Hepatocyte (in vitro differentiated cells): ENCODE data around the gene RPL35A. TPM values are rescaled to one million over a fixed set of nuclear protein-coding genes. Genes with fewer than 3 reads are reported as not detected.
"Not testable (repeated sequence)": the region's sequence is repeated elsewhere in the genome, so short reads cannot be mapped to it uniquely, and the experiment has no call there.

ENCODE experiments used
- DNase-seq: peaks from one replicate; pipeline ENCODE4 v3.0.0-alpha.2; 2016; ENCODE audit warnings: low spot score
- H2AFZ ChIP-seq: fragments of 200-600 bp; sonication (generic); 2 replicates; pipeline ENCODE4 v1.6.0; 2016; ENCODE audit warnings: antibody characterized with exemption, mild to moderate bottlenecking
- H3K27ac ChIP-seq: fragments of 200-600 bp; sonication (generic); 2 replicates; pipeline ENCODE4 v1.5.1; 2016; ENCODE audit warnings: mild to moderate bottlenecking
- H3K27me3 ChIP-seq: fragments of 200-600 bp; sonication (generic); 2 replicates; pipeline ENCODE4 v1.6.1; 2016
- H3K36me3 ChIP-seq: fragments of 200-600 bp; sonication (generic); replicated peaks from 2 replicates; pipeline ENCODE4 v1.5.1; 2016; ENCODE audit warnings: low read depth; ENCODE audit not compliant: insufficient read depth
- H3K4me1 ChIP-seq: fragments of 200-600 bp; sonication (generic); 2 replicates; pipeline ENCODE4 v1.5.1; 2016; ENCODE audit warnings: mild to moderate bottlenecking, moderate library complexity; ENCODE audit not compliant: insufficient read depth
- H3K4me2 ChIP-seq: fragments of 200-600 bp; sonication (generic); 2 replicates; pipeline ENCODE4 v1.6.0; 2016
- H3K4me3 ChIP-seq: fragments of 200-600 bp; sonication (generic); 2 replicates; pipeline ENCODE4 v1.5.1; 2016; ENCODE audit warnings: mild to moderate bottlenecking
- H3K79me2 ChIP-seq: fragments of 200-600 bp; sonication (generic); 2 replicates; pipeline ENCODE4 v1.6.0; 2017; ENCODE audit warnings: mild to moderate bottlenecking
- H3K9me2 ChIP-seq: fragments of 200-600 bp; sonication (generic); replicated peaks from 2 replicates; pipeline ENCODE4 v1.6.0; 2017; ENCODE audit warnings: mild to moderate bottlenecking; ENCODE audit not compliant: insufficient read depth
- H3K9me3 ChIP-seq: fragments of 200-600 bp; sonication (generic); 2 replicates; pipeline ENCODE4 v1.5.1; 2016; ENCODE audit warnings: low read depth, mild to moderate bottlenecking
- H4K20me1 ChIP-seq: fragments of 200-600 bp; sonication (generic); 2 replicates; pipeline ENCODE4 v1.6.0; 2016; ENCODE audit warnings: mild to moderate bottlenecking; ENCODE audit not compliant: insufficient read depth, poor library complexity, severe bottlenecking
- EZH2 ChIP-seq: fragments of 200-600 bp; sonication (generic); IDR thresholded peaks from 2 replicates; pipeline ENCODE4 v1.6.1; 2016; ENCODE audit warnings: antibody characterized with exemption, mild to moderate bottlenecking, borderline replicate concordance
- EZH2phosphoT487 ChIP-seq: fragments of 200-600 bp; sonication (generic); IDR thresholded peaks from one replicate; pipeline ENCODE4 v1.6.1; 2018; ENCODE audit warnings: antibody characterized with exemption, mild to moderate bottlenecking, low read depth, moderate library complexity; ENCODE audit not compliant: unreplicated experiment, severe bottlenecking
- WGBS: methylation state at CpG from one replicate; pipeline ENCODE4 v1.1.6; 2016; ENCODE audit warnings: low lambda C conversion rate; ENCODE audit errors: missing lambda C conversion rate; 5-methylcytosine and 5-hydroxymethylcytosine counted together
- polyA plus RNA-seq: library from polyadenylated mRNA; unstranded; fragments of >200 nt; fragmentation: Nextera tagmentation; extraction: Ambion mirVana; gene quantifications from 2 replicates; pipeline ENCODE4 v1.2.1, GENCODE V29; 2016
- total RNA-seq: library from RNA; depleted of rRNA; stranded (reverse); fragments of >200 nt; gene quantifications from 2 replicates; pipeline ENCODE4 v1.2.3, GENCODE V29; 2014
- TF ChIP-seq, protein P1 (sequence below): fragments of 200-600 bp; sonication (generic); IDR thresholded peaks from 2 replicates; pipeline ENCODE4 v1.5.1; 2016; ENCODE audit warnings: antibody characterized with exemption, mild to moderate bottlenecking; ENCODE audit not compliant: poor library complexity

The RPL35A gene
- total and polyA plus RNA-seq, 2 experiments from 2014 or later, result 715 to 743 TPM

GRCh38 chr3:197963019-197963637, 13.1 kb downstream of the RPL35A start:
- Histone ChIP-seq H3K4me1 (peaks cover 5% of the 10 kb centered on the region), H2AFZ (no peak overlapping the region), H4K20me1 (no peaks in the 10 kb centered on the region), H3K27me3 (no peaks in the 10 kb centered on the region), H3K4me2 (no peak overlapping the region), H3K79me2 (no peaks in the 10 kb centered on the region), H3K36me3 (no peaks in the 10 kb centered on the region), H3K9me2 (no peaks in the 10 kb centered on the region), H3K9me3 (no peaks in the 10 kb centered on the region), H3K27ac (no peak overlapping the region), H3K4me3 (no peak overlapping the region)
- WGBS, result 96% methylated on average over 5 of the region's 5 CpGs
- TF ChIP-seq EZH2phosphoT487, result no peak
- DNase-seq, result no peak

- H3K36me3 ChIP-seq, H3K27ac ChIP-seq: not testable (repeated sequence)
- WGBS, result 87% methylated on average over 8 of the region's 8 CpGs
Observed at GRCh38 chr3:197967337-197967989, 17.5 kb downstream of the RPL35A start.

DNA sequence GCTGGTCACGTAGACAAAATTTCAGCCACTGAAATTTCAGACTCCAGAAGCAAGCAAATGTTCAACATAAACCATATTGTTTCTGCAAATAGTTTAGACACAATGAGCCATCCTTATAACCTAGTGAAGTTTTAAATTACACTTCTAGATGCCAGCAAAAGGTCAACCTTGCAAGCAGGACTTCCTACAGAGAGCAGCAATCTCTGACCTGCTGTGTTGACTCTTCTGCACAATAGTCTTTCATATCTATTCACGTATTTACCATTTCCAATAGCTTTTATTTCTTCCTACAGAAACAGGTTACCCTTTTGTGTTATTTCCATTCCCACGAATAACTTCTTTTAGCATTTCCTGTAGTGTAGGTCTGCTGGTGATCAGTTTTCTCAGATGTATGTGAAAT, 20.6 kb downstream of the RPL35A start:
- Histone ChIP-seq H3K4me1 (no peaks in the 10 kb centered on the region), H3K4me2 (no peak overlapping the region), H3K27ac (no peak overlapping the region), H3K36me3 (no peaks in the 10 kb centered on the region), H3K9me3 (peaks cover 3% of the 10 kb centered on the region), H3K4me3 (no peak overlapping the region), H4K20me1 (no peaks in the 10 kb centered on the region), H2AFZ (no peak overlapping the region), H3K9me2 (no peaks in the 10 kb centered on the region), H3K79me2 (no peaks in the 10 kb centered on the region), H3K27me3 (no peaks in the 10 kb centered on the region)
- DNase-seq, result no peak
- no peak for TF ChIP-seq EZH2
- TF ChIP-seq EZH2phosphoT487, result no peak
- TF ChIP-seq, protein P1, sequence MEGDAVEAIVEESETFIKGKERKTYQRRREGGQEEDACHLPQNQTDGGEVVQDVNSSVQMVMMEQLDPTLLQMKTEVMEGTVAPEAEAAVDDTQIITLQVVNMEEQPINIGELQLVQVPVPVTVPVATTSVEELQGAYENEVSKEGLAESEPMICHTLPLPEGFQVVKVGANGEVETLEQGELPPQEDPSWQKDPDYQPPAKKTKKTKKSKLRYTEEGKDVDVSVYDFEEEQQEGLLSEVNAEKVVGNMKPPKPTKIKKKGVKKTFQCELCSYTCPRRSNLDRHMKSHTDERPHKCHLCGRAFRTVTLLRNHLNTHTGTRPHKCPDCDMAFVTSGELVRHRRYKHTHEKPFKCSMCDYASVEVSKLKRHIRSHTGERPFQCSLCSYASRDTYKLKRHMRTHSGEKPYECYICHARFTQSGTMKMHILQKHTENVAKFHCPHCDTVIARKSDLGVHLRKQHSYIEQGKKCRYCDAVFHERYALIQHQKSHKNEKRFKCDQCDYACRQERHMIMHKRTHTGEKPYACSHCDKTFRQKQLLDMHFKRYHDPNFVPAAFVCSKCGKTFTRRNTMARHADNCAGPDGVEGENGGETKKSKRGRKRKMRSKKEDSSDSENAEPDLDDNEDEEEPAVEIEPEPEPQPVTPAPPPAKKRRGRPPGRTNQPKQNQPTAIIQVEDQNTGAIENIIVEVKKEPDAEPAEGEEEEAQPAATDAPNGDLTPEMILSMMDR, result no peak
- WGBS, result 88% methylated on average over 3 of the region's 3 CpGs

More at GRCh38 chr3:197967337-197967989, 17.5 kb downstream of the RPL35A start:
- H3K9me2 ChIP-seq, H2AFZ ChIP-seq, H4K20me1 ChIP-seq, DNase-seq, H3K79me2 ChIP-seq, H3K9me3 ChIP-seq, H3K27me3 ChIP-seq, H3K4me1 ChIP-seq, H3K4me3 ChIP-seq, H3K4me2 ChIP-seq: not testable (repeated sequence)

DNA sequence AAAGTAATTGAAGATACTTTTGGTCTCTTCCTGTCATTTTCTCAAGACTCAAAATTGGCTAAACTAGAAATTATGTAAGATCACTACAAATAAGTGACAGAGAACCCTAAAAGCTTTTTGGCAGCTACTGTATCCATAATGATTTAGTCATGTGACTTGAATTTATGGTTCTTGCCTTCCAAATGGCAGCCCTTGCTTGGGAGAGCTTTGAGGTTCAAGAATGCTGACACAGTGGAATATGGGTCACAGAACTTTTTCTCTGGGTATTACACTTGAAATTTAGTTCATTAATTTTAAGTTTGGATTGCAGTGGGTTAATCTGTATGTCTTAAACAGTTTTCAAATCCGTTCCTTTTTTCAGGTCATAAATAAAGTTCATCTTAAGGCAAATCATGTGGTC, 24.0 kb downstream of the RPL35A start:
- TF ChIP-seq EZH2 (no peak), EZH2phosphoT487 (no peak)
- TF ChIP-seq, protein P1, result no peak
- Histone ChIP-seq H3K9me3 (peaks cover 3% of the 10 kb centered on the region), H3K27me3 (no peaks in the 10 kb centered on the region), H4K20me1 (no peaks in the 10 kb centered on the region), H3K4me1 (no peaks in the 10 kb centered on the region), H3K27ac (no peak overlapping the region), H3K79me2 (no peaks in the 10 kb centered on the region), H3K4me2 (no peak overlapping the region), H2AFZ (no peak overlapping the region), H3K4me3 (no peak overlapping the region), H3K36me3 (no peaks in the 10 kb centered on the region), H3K9me2 (no peaks in the 10 kb centered on the region)
- WGBS, result 80% methylated on average over 1 of the region's 1 CpG
- DNase-seq, result no peak
